ENCODE measurements around the gene LRFN4. TPM values are rescaled to one million over a fixed set of nuclear protein-coding genes. Genes with fewer than 3 reads are reported as not detected.

LRFN4 gene
- total and polyA plus RNA-seq, 2 of the 8 experiments (the other 6 are each of a cell fraction or from before 2014, with no cell fraction given) = 49.8 to 64.3 TPM

DNA sequence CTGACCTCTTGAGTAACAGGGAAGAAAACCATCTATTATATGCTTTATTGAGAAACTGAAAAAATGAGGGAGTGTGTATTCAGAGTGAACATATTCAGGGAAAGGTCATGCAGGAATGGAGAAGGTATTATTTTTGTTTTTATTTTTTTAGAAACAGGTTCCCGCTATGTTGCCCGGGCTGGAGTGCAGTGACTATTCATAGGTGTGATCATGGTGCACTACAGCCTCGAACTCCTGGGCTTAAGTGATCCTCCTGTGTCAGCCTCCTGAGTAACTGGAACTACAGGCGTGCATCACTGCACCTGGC, 22.4 kb upstream of the LRFN4 start (continued):
- TF ChIP-seq, protein P1, sequence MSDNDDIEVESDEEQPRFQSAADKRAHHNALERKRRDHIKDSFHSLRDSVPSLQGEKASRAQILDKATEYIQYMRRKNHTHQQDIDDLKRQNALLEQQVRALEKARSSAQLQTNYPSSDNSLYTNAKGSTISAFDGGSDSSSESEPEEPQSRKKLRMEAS (IDR thresholded peaks at IDR 0.05) = no peak
- TF ChIP-seq JUN (IDR thresholded peaks at IDR 0.05; ENCODE audit: low read depth, low read length) = no peak
- TF ChIP-seq SRF (IDR thresholded peaks at IDR 0.05; ENCODE audit: low read depth, low read length) = no peak
- no peak for TF ChIP-seq HDAC6 (IDR thresholded peaks at IDR 0.05; ENCODE audit: low read depth, low read length)
- TF ChIP-seq NANOG (IDR thresholded peaks at IDR 0.05; ENCODE audit: insufficient read depth, low read depth, low read length, poor library complexity, severe bottlenecking) = no peak
- TF ChIP-seq EZH2 (IDR thresholded peaks at IDR 0.05; ENCODE audit: low read depth, low read length, severe bottlenecking) = no peak

All from H1 (cell line).